HEK293 (cell line): Measurements from ENCODE around the gene DUSP18.

ENCODE experiments used
- CTCF ChIA-PET: fragments of 350-600 bp; formaldehyde crosslinking; extraction: SDS; loops from one replicate; lab custom pipeline; 2021; ENCODE audit warnings: antibody characterized with exemption; lab: Yijun Ruan, JAX
- POLR2A ChIA-PET: fragments of 300-600 bp; formaldehyde crosslinking; extraction: SDS; loops from one replicate; lab custom pipeline; 2020; ENCODE audit warnings: antibody characterized with exemption, inconsistent platforms; lab: Yijun Ruan, JAX
- H3K27ac ChIP-seq: fragments of 200-500 bp; sonication (Bioruptor generic); 2 replicates; pipeline ENCODE4 v1.5.1; 2014; ENCODE audit warnings: low read depth, low read length, control low read depth, inconsistent platforms; ENCODE audit errors: extremely low read depth
- H3K36me3 ChIP-seq, 2 experiments: fragments of 200-500 bp in 1 of 2; sonication (Bioruptor generic) in 1 of 2; 1 replicate in 1 of 2; 2 replicates in 1 of 2; pipeline ENCODE4 v1.5.1; 2014 to 2017; ENCODE audit warnings: inconsistent platforms in 2 of 2, low read length in 2 of 2; ENCODE audit not compliant: control insufficient read depth in 2 of 2, insufficient read depth in 1 of 2
- H3K4me1 ChIP-seq: fragments of 200-500 bp; sonication (Bioruptor generic); 2 replicates; pipeline ENCODE4 v1.5.1; 2014; ENCODE audit warnings: mild to moderate bottlenecking, low read length, inconsistent platforms; ENCODE audit not compliant: control insufficient read depth, insufficient read depth
- H3K4me3 ChIP-seq: 2 replicates; pipeline ENCODE4 v1.5.1; 2011; ENCODE audit warnings: low read depth, mild to moderate bottlenecking, control low read depth, low read length, moderate library complexity
- H3K9me3 ChIP-seq: fragments of 200-500 bp; sonication (Bioruptor generic); 2 replicates; pipeline ENCODE4 v1.5.1; 2014; ENCODE audit warnings: low read depth, low read length, inconsistent platforms; ENCODE audit not compliant: control insufficient read depth, insufficient read depth
- GLI2 ChIP-seq: fragments of 450-650 bp; formaldehyde crosslinking; IDR thresholded peaks from 2 replicates; pipeline ENCODE4; 2017; ENCODE audit warnings: missing biosample characterization, missing genetic modification characterization, low read depth, borderline replicate concordance
- KLF7 ChIP-seq: fragments of 450-650 bp; formaldehyde crosslinking; IDR thresholded peaks from 2 replicates; pipeline ENCODE4 v1.5.1; 2016; ENCODE audit warnings: missing biosample characterization, missing genetic modification characterization, borderline replicate concordance
- MYNN ChIP-seq: fragments of 450-650 bp; formaldehyde crosslinking; IDR thresholded peaks from 2 replicates; pipeline ENCODE4 v1.5.1; 2016; ENCODE audit warnings: missing biosample characterization, missing genetic modification characterization, borderline replicate concordance
- SCRT1 ChIP-seq: fragments of 450-650 bp; formaldehyde crosslinking; IDR thresholded peaks from 2 replicates; pipeline ENCODE4 v1.5.1; 2016; ENCODE audit warnings: missing biosample characterization, missing genetic modification characterization, borderline replicate concordance
- SCRT2 ChIP-seq: fragments of 450-650 bp; formaldehyde crosslinking; IDR thresholded peaks from 2 replicates; pipeline ENCODE4 v1.5.1; 2016; ENCODE audit warnings: missing biosample characterization, missing genetic modification characterization
- TCF7L2 ChIP-seq: IDR thresholded peaks from 2 replicates; pipeline ENCODE4 v1.6.1; 2011; ENCODE audit warnings: low read depth, mild to moderate bottlenecking, inconsistent platforms, low read length, moderate library complexity, borderline replicate concordance
- ZBTB1 ChIP-seq: fragments of 450-650 bp; formaldehyde crosslinking; IDR thresholded peaks from 2 replicates; pipeline ENCODE4 v1.5.1; 2016; ENCODE audit warnings: missing biosample characterization, missing genetic modification characterization
- ZIC2 ChIP-seq: fragments of 450-650 bp; formaldehyde crosslinking; IDR thresholded peaks from 2 replicates; pipeline ENCODE4 v1.5.1; 2016; ENCODE audit warnings: missing biosample characterization, missing genetic modification characterization
- ZNF211 ChIP-seq: fragments of 450-650 bp; formaldehyde crosslinking; IDR thresholded peaks from 2 replicates; pipeline ENCODE4 v1.5.1; 2016; ENCODE audit warnings: low read depth, missing biosample characterization, missing genetic modification characterization
- ZNF221 ChIP-seq: fragments of 450-650 bp; formaldehyde crosslinking; IDR thresholded peaks from 2 replicates; pipeline ENCODE4 v1.5.1; 2017; ENCODE audit warnings: missing biosample characterization, missing genetic modification characterization, borderline replicate concordance
- ZNF394 ChIP-seq: fragments of 450-650 bp; formaldehyde crosslinking; IDR thresholded peaks from 2 replicates; pipeline ENCODE4 v1.5.1; 2016; ENCODE audit warnings: missing biosample characterization, missing genetic modification characterization, mild to moderate bottlenecking, moderate library complexity, borderline replicate concordance
- ZNF501 ChIP-seq: fragments of 450-650 bp; formaldehyde crosslinking; IDR thresholded peaks from 2 replicates; pipeline ENCODE4 v1.5.1; 2016; ENCODE audit warnings: missing biosample characterization, missing genetic modification characterization
- ZNF558 ChIP-seq: fragments of 450-650 bp; formaldehyde crosslinking; IDR thresholded peaks from 2 replicates; pipeline ENCODE4 v1.5.1; 2016; ENCODE audit warnings: missing biosample characterization, missing genetic modification characterization
- ZNF571 ChIP-seq: fragments of 450-650 bp; formaldehyde crosslinking; IDR thresholded peaks from 2 replicates; pipeline ENCODE4 v1.5.0; 2017; ENCODE audit warnings: missing biosample characterization, missing genetic modification characterization
- ZNF776 ChIP-seq: fragments of 450-650 bp; formaldehyde crosslinking; IDR thresholded peaks from 2 replicates; pipeline ENCODE4 v1.5.0; 2017; ENCODE audit warnings: missing biosample characterization, missing genetic modification characterization, borderline replicate concordance
- TF ChIP-seq, protein P1 (sequence below): fragments of 450-650 bp; formaldehyde crosslinking; IDR thresholded peaks from 2 replicates; pipeline ENCODE4 v1.5.1; 2016; ENCODE audit warnings: missing biosample characterization, missing genetic modification characterization
- TF ChIP-seq, protein P2 (sequence below): fragments of 450-650 bp; formaldehyde crosslinking; IDR thresholded peaks from 2 replicates; pipeline ENCODE4 v1.5.1; 2016; ENCODE audit warnings: missing biosample characterization, missing genetic modification characterization
- TF ChIP-seq, protein P3 (sequence below): fragments of 450-650 bp; formaldehyde crosslinking; IDR thresholded peaks from 2 replicates; pipeline ENCODE4 v1.5.1; 2016; ENCODE audit warnings: missing biosample characterization, missing genetic modification characterization
- TF ChIP-seq, protein P4 (sequence below): fragments of 450-650 bp; formaldehyde crosslinking; IDR thresholded peaks from 2 replicates; pipeline ENCODE4 v1.5.1; 2016; ENCODE audit warnings: missing biosample characterization, missing genetic modification characterization
- TF ChIP-seq, protein P5 (sequence below): sonication (generic); formaldehyde crosslinking; IDR thresholded peaks from 2 replicates; pipeline ENCODE4 v1.8.1; 2022; ENCODE audit warnings: mild to moderate bottlenecking, moderate library complexity, missing genetic modification reagents
- TF ChIP-seq, protein P6 (sequence below): IDR thresholded peaks from 2 replicates; pipeline ENCODE4 v1.6.1; 2011; ENCODE audit warnings: mild to moderate bottlenecking, low read depth, low read length, borderline replicate concordance

The DUSP18 gene

DNA sequence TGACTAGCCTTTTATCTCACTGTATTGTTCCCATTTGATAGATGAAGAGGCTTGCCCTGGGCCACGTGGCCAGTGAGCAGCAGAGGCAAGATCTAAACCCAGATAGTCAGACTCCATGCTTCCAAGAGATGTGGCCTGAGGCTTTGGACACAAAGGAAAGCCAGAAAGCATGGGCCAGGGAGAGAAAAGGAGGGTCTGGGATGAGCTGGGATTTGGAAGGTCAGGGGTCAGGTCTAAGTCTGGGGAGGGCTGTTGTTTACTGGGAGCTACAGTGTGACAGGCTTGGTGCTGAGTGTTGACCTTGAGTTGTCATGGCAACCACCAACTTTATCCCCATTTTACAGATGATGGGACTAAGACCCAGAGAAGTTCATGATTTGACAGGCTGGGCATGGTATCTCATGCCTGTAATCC is 30.0 kb downstream of the DUSP18 start:
- ChIA-PET POLR2A (interaction anchor here (0.7 kb wide), 1 partner anchor 11 kb away, joined by 3 read pairs; no protein-coding TSS in a partner anchor), CTCF (interaction anchor here (0.5 to 1.1 kb wide), 4 partner anchors 10 to 282 kb away, joined by 3 read pairs; no protein-coding TSS in a partner anchor)
- Histone ChIP-seq H3K4me3 (no peak overlapping the region), H3K4me1 (peaks cover 9% of the 10 kb centered on the region), H3K9me3 (no peaks in the 10 kb centered on the region), H3K27ac (no peak overlapping the region), H3K36me3 (no peaks in the 10 kb centered on the region)
- TF ChIP-seq, protein P1, sequence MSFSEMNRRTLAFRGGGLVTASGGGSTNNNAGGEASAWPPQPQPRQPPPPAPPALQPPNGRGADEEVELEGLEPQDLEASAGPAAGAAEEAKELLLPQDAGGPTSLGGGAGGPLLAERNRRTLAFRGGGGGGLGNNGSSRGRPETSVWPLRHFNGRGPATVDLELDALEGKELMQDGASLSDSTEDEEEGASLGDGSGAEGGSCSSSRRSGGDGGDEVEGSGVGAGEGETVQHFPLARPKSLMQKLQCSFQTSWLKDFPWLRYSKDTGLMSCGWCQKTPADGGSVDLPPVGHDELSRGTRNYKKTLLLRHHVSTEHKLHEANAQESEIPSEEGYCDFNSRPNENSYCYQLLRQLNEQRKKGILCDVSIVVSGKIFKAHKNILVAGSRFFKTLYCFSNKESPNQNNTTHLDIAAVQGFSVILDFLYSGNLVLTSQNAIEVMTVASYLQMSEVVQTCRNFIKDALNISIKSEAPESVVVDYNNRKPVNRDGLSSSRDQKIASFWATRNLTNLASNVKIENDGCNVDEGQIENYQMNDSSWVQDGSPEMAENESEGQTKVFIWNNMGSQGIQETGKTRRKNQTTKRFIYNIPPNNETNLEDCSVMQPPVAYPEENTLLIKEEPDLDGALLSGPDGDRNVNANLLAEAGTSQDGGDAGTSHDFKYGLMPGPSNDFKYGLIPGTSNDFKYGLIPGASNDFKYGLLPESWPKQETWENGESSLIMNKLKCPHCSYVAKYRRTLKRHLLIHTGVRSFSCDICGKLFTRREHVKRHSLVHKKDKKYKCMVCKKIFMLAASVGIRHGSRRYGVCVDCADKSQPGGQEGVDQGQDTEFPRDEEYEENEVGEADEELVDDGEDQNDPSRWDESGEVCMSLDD (tag by site-specific recombination) = no peak
- TF ChIP-seq GLI2 (tag by site-specific recombination) = no peak
- TF ChIP-seq ZNF221 (tag by site-specific recombination) = no peak

DNA sequence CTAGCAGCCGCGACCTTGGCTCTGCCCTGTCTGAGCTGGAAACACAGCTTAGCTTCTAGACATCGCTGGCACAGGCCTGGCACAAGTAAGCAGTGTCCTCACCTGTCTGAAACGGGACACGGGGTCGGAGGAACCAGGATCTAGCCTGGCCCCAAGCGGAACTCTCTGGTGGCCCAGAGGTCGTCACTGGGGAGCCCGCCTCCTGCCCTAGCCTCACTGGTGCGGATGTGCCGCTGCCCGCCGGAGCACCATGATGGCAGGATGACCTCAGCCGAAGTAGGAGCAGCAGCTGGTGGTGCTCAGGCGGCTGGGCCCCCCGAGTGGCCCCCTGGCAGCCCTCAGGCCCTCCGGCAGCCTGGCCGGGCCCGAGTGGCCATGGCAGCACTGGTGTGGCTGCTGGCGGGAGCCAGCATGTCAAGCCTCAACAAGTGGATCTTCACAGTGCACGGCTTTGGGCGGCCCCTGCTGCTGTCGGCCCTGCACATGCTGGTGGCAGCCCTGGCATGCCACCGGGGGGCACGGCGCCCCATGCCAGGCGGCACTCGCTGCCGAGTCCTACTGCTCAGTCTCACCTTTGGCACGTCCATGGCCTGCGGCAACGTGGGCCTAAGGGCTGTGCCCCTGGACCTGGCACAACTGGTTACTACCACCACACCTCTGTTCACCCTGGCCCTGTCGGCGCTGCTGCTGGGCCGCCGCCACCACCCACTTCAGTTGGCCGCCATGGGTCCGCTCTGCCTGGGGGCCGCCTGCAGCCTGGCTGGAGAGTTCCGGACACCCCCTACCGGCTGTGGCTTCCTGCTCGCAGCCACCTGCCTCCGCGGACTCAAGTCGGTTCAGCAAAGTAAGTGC is 31.2 kb downstream of the DUSP18 start:
- H3K4me1 ChIP-seq = peaks cover 9% of the 10 kb centered on the region
- H3K36me3 ChIP-seq = no peaks in the 10 kb centered on the region
- ChIA-PET CTCF (interaction anchor here (0.6 to 4.1 kb wide), 9 partner anchors 8 to 283 kb away, joined by 3 to 100 read pairs (median 6); no protein-coding TSS in a partner anchor), POLR2A (interaction anchor here (1.0 to 1.9 kb wide), 7 partner anchors 9 to 253 kb away, joined by 3 to 11 read pairs (median 6); partner anchors contain the start of genes DUSP18, OSBP2 and PES1)
- no peaks in the 10 kb centered on the region for H3K9me3 ChIP-seq
- peak overlapping the region; percentile 59 for H3K4me3 ChIP-seq
- peak overlapping the region; percentile 78; the same call in 1 of the 2 replicates for H3K27ac ChIP-seq
- TF ChIP-seq ZNF558 (no peak), ZNF501 (no peak), KLF7 (tag by site-specific recombination) (no peak), ZNF394 (tag by site-specific recombination) (no peak), ZBTB1 (tag by site-specific recombination) (no peak), SCRT1 (tag by site-specific recombination) (peak; percentile 9; the same call in 1 of the 2 replicates), SCRT2 (tag by site-specific recombination) (peak; percentile 82), TCF7L2 (no peak), ZNF776 (tag by site-specific recombination) (no peak), ZNF211 (tag by site-specific recombination) (no peak), ZNF571 (no peak), MYNN (tag by site-specific recombination) (no peak), ZIC2 (tag by site-specific recombination) (peak; percentile 36)
- TF ChIP-seq, protein P2, sequence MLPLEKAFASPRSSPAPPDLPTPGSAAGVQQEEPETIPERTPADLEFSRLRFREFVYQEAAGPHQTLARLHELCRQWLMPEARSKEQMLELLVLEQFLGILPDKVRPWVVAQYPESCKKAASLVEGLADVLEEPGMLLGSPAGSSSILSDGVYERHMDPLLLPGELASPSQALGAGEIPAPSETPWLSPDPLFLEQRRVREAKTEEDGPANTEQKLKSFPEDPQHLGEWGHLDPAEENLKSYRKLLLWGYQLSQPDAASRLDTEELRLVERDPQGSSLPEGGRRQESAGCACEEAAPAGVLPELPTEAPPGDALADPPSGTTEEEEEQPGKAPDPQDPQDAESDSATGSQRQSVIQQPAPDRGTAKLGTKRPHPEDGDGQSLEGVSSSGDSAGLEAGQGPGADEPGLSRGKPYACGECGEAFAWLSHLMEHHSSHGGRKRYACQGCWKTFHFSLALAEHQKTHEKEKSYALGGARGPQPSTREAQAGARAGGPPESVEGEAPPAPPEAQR (tag by site-specific recombination) = no peak
- TF ChIP-seq, protein P3, sequence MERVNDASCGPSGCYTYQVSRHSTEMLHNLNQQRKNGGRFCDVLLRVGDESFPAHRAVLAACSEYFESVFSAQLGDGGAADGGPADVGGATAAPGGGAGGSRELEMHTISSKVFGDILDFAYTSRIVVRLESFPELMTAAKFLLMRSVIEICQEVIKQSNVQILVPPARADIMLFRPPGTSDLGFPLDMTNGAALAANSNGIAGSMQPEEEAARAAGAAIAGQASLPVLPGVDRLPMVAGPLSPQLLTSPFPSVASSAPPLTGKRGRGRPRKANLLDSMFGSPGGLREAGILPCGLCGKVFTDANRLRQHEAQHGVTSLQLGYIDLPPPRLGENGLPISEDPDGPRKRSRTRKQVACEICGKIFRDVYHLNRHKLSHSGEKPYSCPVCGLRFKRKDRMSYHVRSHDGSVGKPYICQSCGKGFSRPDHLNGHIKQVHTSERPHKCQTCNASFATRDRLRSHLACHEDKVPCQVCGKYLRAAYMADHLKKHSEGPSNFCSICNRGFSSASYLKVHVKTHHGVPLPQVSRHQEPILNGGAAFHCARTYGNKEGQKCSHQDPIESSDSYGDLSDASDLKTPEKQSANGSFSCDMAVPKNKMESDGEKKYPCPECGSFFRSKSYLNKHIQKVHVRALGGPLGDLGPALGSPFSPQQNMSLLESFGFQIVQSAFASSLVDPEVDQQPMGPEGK (tag by site-specific recombination) = no peak
- TF ChIP-seq, protein P4, sequence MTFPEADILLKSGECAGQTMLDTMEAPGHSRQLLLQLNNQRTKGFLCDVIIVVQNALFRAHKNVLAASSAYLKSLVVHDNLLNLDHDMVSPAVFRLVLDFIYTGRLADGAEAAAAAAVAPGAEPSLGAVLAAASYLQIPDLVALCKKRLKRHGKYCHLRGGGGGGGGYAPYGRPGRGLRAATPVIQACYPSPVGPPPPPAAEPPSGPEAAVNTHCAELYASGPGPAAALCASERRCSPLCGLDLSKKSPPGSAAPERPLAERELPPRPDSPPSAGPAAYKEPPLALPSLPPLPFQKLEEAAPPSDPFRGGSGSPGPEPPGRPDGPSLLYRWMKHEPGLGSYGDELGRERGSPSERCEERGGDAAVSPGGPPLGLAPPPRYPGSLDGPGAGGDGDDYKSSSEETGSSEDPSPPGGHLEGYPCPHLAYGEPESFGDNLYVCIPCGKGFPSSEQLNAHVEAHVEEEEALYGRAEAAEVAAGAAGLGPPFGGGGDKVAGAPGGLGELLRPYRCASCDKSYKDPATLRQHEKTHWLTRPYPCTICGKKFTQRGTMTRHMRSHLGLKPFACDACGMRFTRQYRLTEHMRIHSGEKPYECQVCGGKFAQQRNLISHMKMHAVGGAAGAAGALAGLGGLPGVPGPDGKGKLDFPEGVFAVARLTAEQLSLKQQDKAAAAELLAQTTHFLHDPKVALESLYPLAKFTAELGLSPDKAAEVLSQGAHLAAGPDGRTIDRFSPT = peak; percentile 63
- TF ChIP-seq, protein P5, sequence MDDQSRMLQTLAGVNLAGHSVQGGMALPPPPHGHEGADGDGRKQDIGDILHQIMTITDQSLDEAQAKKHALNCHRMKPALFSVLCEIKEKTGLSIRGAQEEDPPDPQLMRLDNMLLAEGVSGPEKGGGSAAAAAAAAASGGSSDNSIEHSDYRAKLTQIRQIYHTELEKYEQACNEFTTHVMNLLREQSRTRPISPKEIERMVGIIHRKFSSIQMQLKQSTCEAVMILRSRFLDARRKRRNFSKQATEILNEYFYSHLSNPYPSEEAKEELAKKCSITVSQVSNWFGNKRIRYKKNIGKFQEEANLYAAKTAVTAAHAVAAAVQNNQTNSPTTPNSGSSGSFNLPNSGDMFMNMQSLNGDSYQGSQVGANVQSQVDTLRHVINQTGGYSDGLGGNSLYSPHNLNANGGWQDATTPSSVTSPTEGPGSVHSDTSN (CRISPR knock-in tag) = no peak
- TF ChIP-seq, protein P6, sequence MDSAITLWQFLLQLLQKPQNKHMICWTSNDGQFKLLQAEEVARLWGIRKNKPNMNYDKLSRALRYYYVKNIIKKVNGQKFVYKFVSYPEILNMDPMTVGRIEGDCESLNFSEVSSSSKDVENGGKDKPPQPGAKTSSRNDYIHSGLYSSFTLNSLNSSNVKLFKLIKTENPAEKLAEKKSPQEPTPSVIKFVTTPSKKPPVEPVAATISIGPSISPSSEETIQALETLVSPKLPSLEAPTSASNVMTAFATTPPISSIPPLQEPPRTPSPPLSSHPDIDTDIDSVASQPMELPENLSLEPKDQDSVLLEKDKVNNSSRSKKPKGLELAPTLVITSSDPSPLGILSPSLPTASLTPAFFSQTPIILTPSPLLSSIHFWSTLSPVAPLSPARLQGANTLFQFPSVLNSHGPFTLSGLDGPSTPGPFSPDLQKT = no peak
